Smooth muscle cell (in vitro differentiated cells): Measurements from ENCODE around the gene MRPL34. TPM values are rescaled to one million over a fixed set of nuclear protein-coding genes. Genes with fewer than 3 reads are reported as not detected.
A peak's percentile ranks its signal among the peaks of the same experiment; 100 is the strongest.

Experiments
- DNase-seq: peaks from one replicate; lab custom pipeline; 2025; ENCODE audit not compliant: unreplicated experiment; lab: John Stamatoyannopoulos, UW
- H2AFZ ChIP-seq: fragments of 200-600 bp; sonication (generic); 2 replicates; pipeline ENCODE4 v1.6.0; 2016; ENCODE audit warnings: antibody characterized with exemption, low read depth, mild to moderate bottlenecking
- H3F3A ChIP-seq: fragments of 200-600 bp; sonication (generic); 2 replicates; pipeline ENCODE4 v1.6.0; 2017; ENCODE audit warnings: antibody characterized with exemption, low read depth
- H3K27ac ChIP-seq: fragments of 200-600 bp; sonication (generic); 2 replicates; pipeline ENCODE4 v1.5.1; 2016; ENCODE audit warnings: low read depth, mild to moderate bottlenecking
- H3K27me3 ChIP-seq: fragments of 200-600 bp; sonication (generic); 2 replicates; pipeline ENCODE4 v1.6.1; 2016; ENCODE audit warnings: low read depth, mild to moderate bottlenecking
- H3K36me3 ChIP-seq: fragments of 200-600 bp; sonication (generic); 2 replicates; pipeline ENCODE4 v1.5.1; 2016; ENCODE audit warnings: low read depth
- H3K4me1 ChIP-seq: fragments of 200-600 bp; sonication (generic); 2 replicates; pipeline ENCODE4 v1.5.1; 2016; ENCODE audit warnings: low read depth
- H3K4me2 ChIP-seq: fragments of 200-600 bp; sonication (generic); 2 replicates; pipeline ENCODE4 v1.6.0; 2016; ENCODE audit warnings: mild to moderate bottlenecking
- H3K4me3 ChIP-seq: fragments of 200-600 bp; sonication (generic); 2 replicates; pipeline ENCODE4 v1.5.1; 2016; ENCODE audit warnings: mild to moderate bottlenecking
- H3K79me2 ChIP-seq: fragments of 200-600 bp; sonication (generic); 2 replicates; pipeline ENCODE4 v1.6.0; 2016; ENCODE audit warnings: low read depth, mild to moderate bottlenecking
- H3K9ac ChIP-seq: fragments of 200-600 bp; sonication (generic); 2 replicates; pipeline ENCODE4 v1.6.0; 2016; ENCODE audit warnings: low read depth
- H3K9me3 ChIP-seq: fragments of 200-600 bp; sonication (generic); replicated peaks from 2 replicates; pipeline ENCODE4 v1.5.1; 2016; ENCODE audit warnings: low read depth
- H4K20me1 ChIP-seq: fragments of 200-600 bp; sonication (generic); 2 replicates; pipeline ENCODE4 v1.6.0; 2016; ENCODE audit warnings: low read depth
- CTCF ChIP-seq: fragments of 200-600 bp; sonication (generic); IDR thresholded peaks from 2 replicates; pipeline ENCODE4 v1.5.1; 2017; ENCODE audit warnings: borderline replicate concordance, mild to moderate bottlenecking, antibody characterized with exemption; ENCODE audit not compliant: insufficient read depth, poor library complexity, severe bottlenecking
- WGBS: methylation state at CpG from one replicate; pipeline ENCODE4 v1.1.7; 2016; ENCODE audit warnings: low lambda C conversion rate; 5-methylcytosine and 5-hydroxymethylcytosine counted together
- polyA plus RNA-seq: library from polyadenylated mRNA; unstranded; fragments of >200 nt; fragmentation: Nextera tagmentation; extraction: Ambion mirVana; gene quantifications from 2 replicates; pipeline ENCODE4 v1.2.1, GENCODE V29; 2016
- total RNA-seq: library from RNA; depleted of rRNA; stranded (reverse); fragments of >200 nt; gene quantifications from 2 replicates; pipeline ENCODE4 v1.2.3, GENCODE V29; 2014

MRPL34 gene
- total and polyA plus RNA-seq, 2 experiments from 2014 or later = 67.2 to 78.6 TPM

- no peak for DNase-seq
- peaks cover 20% of the 10 kb centered on the region for H3K4me1 ChIP-seq
- peaks cover 5% of the 10 kb centered on the region for H3F3A ChIP-seq
- no peak overlapping the region for H3K4me2 ChIP-seq
- 73% methylated on average over 11 of the region's 11 CpGs for WGBS
- no peak for TF ChIP-seq CTCF
- no peaks in the 10 kb centered on the region for H3K36me3 ChIP-seq
- no peak overlapping the region for H3K27ac ChIP-seq
- no peak overlapping the region for H3K9ac ChIP-seq
- peaks cover 23% of the 10 kb centered on the region for H4K20me1 ChIP-seq
- no peak overlapping the region for H2AFZ ChIP-seq
- H3K4me3 ChIP-seq = no peak overlapping the region
- H3K9me3 ChIP-seq = no peaks in the 10 kb centered on the region
- peaks cover 24% of the 10 kb centered on the region for H3K27me3 ChIP-seq
- H3K79me2 ChIP-seq = no peaks in the 10 kb centered on the region
Measured at GRCh38 chr19:17326595-17326966, 20.9 kb downstream of the MRPL34 start.

- Histone ChIP-seq H3K79me2 (no peaks in the 10 kb centered on the region), H3K27me3 (peaks cover 24% of the 10 kb centered on the region), H2AFZ (no peak overlapping the region), H3K9me3 (no peaks in the 10 kb centered on the region), H3K4me1 (peaks cover 20% of the 10 kb centered on the region), H3F3A (peaks cover 5% of the 10 kb centered on the region), H3K4me3 (no peak overlapping the region), H4K20me1 (peaks cover 22% of the 10 kb centered on the region), H3K36me3 (no peaks in the 10 kb centered on the region), H3K4me2 (peak overlapping the region; percentile 93), H3K9ac (no peak overlapping the region), H3K27ac (no peak overlapping the region)
- 72% methylated on average over 23 of the region's 27 CpGs for WGBS
- no peak for TF ChIP-seq CTCF
- DNase-seq = no peak
Measured at GRCh38 chr19:17327068-17327653, 21.5 kb downstream of the MRPL34 start.

- Histone ChIP-seq H3K9ac (peak overlapping the region; percentile 51), H3F3A (peaks cover 5% of the 10 kb centered on the region), H3K4me3 (peak overlapping the region; percentile 57), H3K4me2 (peak overlapping the region; percentile 93), H3K27me3 (peaks cover 24% of the 10 kb centered on the region), H3K79me2 (no peaks in the 10 kb centered on the region), H3K27ac (no peak overlapping the region), H3K4me1 (peaks cover 20% of the 10 kb centered on the region), H3K9me3 (no peaks in the 10 kb centered on the region), H3K36me3 (no peaks in the 10 kb centered on the region), H2AFZ (no peak overlapping the region), H4K20me1 (peaks cover 15% of the 10 kb centered on the region)
- peak; percentile 55 for DNase-seq
- WGBS = 7% methylated on average over 56 of the region's 64 CpGs
- peak; percentile 28 for TF ChIP-seq CTCF
Measured at GRCh38 chr19:17327654-17328516, 22.2 kb downstream of the MRPL34 start.
